Measurements from ENCODE around the gene SLC5A11. TPM values are rescaled to one million over a fixed set of nuclear protein-coding genes. Genes with fewer than 3 reads are reported as not detected.
"Not testable (repeated sequence)": the region's sequence is repeated elsewhere in the genome, so short reads cannot be mapped to it uniquely, and the experiment has no call there.

Gene SLC5A11
- total RNA-seq, 2 experiments from 2014 or later, result not detected

DNA sequence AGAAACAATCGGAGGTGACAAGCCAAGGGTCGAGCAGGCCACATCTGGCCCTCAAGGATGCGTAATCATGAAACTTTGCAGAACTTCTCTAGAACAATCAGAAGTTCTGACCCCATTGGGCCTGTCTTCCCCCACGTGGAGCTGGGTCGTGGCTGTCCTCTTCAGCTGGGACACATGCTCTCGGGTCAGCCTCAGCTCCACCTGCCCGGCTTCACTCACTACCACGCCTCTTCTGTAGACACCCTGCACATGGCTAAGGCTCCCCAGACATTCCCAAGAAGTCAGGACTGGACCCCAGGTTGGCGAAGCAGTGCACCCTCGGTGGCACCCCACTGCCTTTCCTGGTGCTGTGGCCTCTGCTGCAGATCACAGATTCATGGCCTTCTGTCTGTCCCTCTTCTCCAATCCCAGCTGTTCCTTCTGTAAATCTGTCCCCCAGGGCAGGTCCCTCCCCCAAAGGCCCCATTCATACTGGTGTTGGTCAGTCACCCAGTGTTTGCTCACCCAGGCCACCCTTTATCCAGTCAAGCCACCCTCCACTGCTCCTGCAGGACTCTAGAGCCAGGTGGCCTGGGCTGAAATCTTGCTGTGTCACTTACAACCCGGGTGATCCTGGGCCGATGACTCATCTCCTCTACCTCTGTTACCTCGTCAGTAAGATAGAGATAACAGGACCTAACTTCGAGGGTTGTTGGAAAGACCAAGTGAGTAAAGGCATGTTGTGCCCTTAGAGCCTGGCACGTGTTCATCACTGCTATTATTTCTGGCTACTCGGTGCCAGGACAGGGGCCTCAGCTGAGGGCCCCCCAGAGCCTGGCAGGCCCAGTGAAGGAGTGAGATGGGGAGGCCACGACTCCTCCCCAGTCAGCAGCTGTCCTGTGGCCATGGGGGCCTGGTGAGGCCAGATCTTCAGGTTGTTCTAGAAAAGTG is 1.4 kb upstream of the SLC5A11 start:
- CTCF ChIA-PET, result no interaction called here

GRCh38 chr16:24845031-24845365 is 765 bp upstream of the SLC5A11 start:
- H3K9me3 Mint-ChIP-seq (ENCODE audit: low read depth); H3K27me3 Mint-ChIP-seq; DNase-seq; H3K36me3 Mint-ChIP-seq; CTCF ChIA-PET; ATAC-seq; H3K4me3 Mint-ChIP-seq; H3K27ac Mint-ChIP-seq; H3K4me1 Mint-ChIP-seq: not testable (repeated sequence)

More for the DNA sequence above, 1.4 kb upstream of the SLC5A11 start:
- DNase-seq (no peak), ATAC-seq (no peak)
- Mint-ChIP-seq H3K4me3 (no peak overlapping the region), H3K4me1 (peaks cover 4% of the 10 kb centered on the region), H3K27ac (peak overlapping the region; percentile 45), H3K36me3 (no peaks in the 10 kb centered on the region), H3K9me3 (ENCODE audit: low read depth) (no peaks in the 10 kb centered on the region), H3K27me3 (peaks cover 2% of the 10 kb centered on the region)

- H3K4me1 Mint-ChIP-seq, result peaks cover 17% of the 10 kb centered on the region
- DNase-seq, result no peak
- no peak overlapping the region for H3K4me3 Mint-ChIP-seq
- H3K27ac Mint-ChIP-seq, result no peak overlapping the region
- H3K36me3 Mint-ChIP-seq, result no peaks in the 10 kb centered on the region
- no peaks in the 10 kb centered on the region for H3K9me3 Mint-ChIP-seq (ENCODE audit: low read depth)
- CTCF ChIA-PET, result interaction anchor here (0.8 kb wide), 1 partner anchor 10 kb away, joined by 4 read pairs; no protein-coding TSS in a partner anchor
- ATAC-seq, result no peak
- peaks cover 2% of the 10 kb centered on the region for H3K27me3 Mint-ChIP-seq
These were observed 990 bp downstream of the SLC5A11 start for GRCh38 chr16:24846548-24847357.

GRCh38 chr16:24847358-24847664 is 1.5 kb downstream of the SLC5A11 start:
- no peaks in the 10 kb centered on the region for H3K9me3 Mint-ChIP-seq (ENCODE audit: low read depth)
- ATAC-seq, result no peak
- no peak overlapping the region for H3K4me3 Mint-ChIP-seq
- H3K27ac Mint-ChIP-seq, result no peak overlapping the region
- no peaks in the 10 kb centered on the region for H3K36me3 Mint-ChIP-seq
- peaks cover 2% of the 10 kb centered on the region for H3K27me3 Mint-ChIP-seq
- no peak for DNase-seq
- peaks cover 22% of the 10 kb centered on the region for H3K4me1 Mint-ChIP-seq
- CTCF ChIA-PET, result interaction anchor here (0.8 kb wide), 1 partner anchor 10 kb away, joined by 4 read pairs; no protein-coding TSS in a partner anchor

GRCh38 chr16:24848065-24848464 is 2.3 kb downstream of the SLC5A11 start:
- DNase-seq, result no peak
- H3K4me1 Mint-ChIP-seq, result peaks cover 22% of the 10 kb centered on the region
- no peak overlapping the region for H3K27ac Mint-ChIP-seq
- H3K36me3 Mint-ChIP-seq, result no peaks in the 10 kb centered on the region
- H3K9me3 Mint-ChIP-seq (ENCODE audit: low read depth), result no peaks in the 10 kb centered on the region
- CTCF ChIA-PET, result no interaction called here
- ATAC-seq, result no peak
- peaks cover 2% of the 10 kb centered on the region for H3K27me3 Mint-ChIP-seq
- no peak overlapping the region for H3K4me3 Mint-ChIP-seq

DNA sequence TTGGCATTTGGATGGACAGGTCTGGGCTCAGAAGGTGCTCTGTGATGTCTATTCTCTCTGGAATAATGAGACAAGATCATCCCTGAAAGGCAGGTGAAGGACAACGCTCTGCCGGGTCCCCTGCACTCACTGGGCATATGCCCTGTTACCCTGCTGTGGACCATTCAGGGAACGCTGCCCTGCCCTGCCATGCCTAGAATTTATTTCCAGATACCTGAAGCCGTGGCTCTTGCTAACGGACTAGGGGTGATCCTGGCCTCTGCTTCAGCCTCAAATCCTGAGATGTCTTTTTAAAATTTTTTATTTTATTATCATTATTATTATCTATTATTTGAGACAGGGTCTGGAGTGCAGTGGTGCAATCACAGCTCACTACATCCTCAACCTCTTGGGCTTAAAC is 3.9 kb downstream of the SLC5A11 start:
- CTCF ChIA-PET, result no interaction called here
- peaks cover 19% of the 10 kb centered on the region for H3K4me1 Mint-ChIP-seq
- no peaks in the 10 kb centered on the region for H3K9me3 Mint-ChIP-seq (ENCODE audit: low read depth)
- DNase-seq, result no peak
- no peak for ATAC-seq
- H3K27me3 Mint-ChIP-seq, result peaks cover 2% of the 10 kb centered on the region
- no peak overlapping the region for H3K4me3 Mint-ChIP-seq
- H3K36me3 Mint-ChIP-seq, result no peaks in the 10 kb centered on the region
- no peak overlapping the region for H3K27ac Mint-ChIP-seq

- H3K36me3 Mint-ChIP-seq, result no peaks in the 10 kb centered on the region
- CTCF ChIA-PET, result no interaction called here
- H3K4me1 Mint-ChIP-seq, result peaks cover 18% of the 10 kb centered on the region
- H3K27me3 Mint-ChIP-seq, result peaks cover 2% of the 10 kb centered on the region
- H3K27ac Mint-ChIP-seq, result no peak overlapping the region
- DNase-seq (peak; percentile 44), ATAC-seq (peak; percentile 67)
- no peak overlapping the region for H3K4me3 Mint-ChIP-seq
- no peaks in the 10 kb centered on the region for H3K9me3 Mint-ChIP-seq (ENCODE audit: low read depth)
These were observed 4.7 kb downstream of the SLC5A11 start for GRCh38 chr16:24850289-24850938.

DNA sequence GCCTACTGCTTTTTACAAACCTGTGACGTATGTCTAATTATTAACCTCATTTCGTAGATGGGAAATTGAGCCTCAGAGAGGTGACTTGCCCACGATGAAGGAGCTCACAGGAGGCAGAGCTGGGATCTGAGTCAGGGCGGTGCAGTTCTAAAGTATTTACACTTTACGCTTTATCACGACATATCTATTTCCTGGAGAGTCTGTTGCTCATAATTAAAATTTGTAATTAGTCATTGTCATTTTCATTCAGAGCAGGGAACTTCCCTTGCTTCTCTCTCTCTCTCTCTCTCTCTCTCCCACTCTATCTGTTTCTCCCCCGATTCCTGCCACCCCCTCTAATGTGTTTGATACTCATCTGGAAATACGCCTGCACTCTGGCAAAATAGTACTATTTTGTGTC is 5.9 kb downstream of the SLC5A11 start:
- Mint-ChIP-seq H3K27ac (peak overlapping the region; percentile 24), H3K4me1 (peaks cover 18% of the 10 kb centered on the region), H3K4me3 (no peak overlapping the region), H3K36me3 (no peaks in the 10 kb centered on the region), H3K9me3 (ENCODE audit: low read depth) (no peaks in the 10 kb centered on the region), H3K27me3 (peaks cover 2% of the 10 kb centered on the region)
- CTCF ChIA-PET, result no interaction called here
- ATAC-seq (peak; percentile 66), DNase-seq (peak; percentile 58)

- no peaks in the 10 kb centered on the region for H3K36me3 Mint-ChIP-seq
- no peaks in the 10 kb centered on the region for H3K9me3 Mint-ChIP-seq (ENCODE audit: low read depth)
- ATAC-seq, result no peak
- no peak overlapping the region for H3K4me3 Mint-ChIP-seq
- no peak for DNase-seq
- H3K27me3 Mint-ChIP-seq, result no peaks in the 10 kb centered on the region
- peaks cover 18% of the 10 kb centered on the region for H3K4me1 Mint-ChIP-seq
- peak overlapping the region; percentile 16 for H3K27ac Mint-ChIP-seq
- CTCF ChIA-PET, result no interaction called here
These were observed 6.5 kb downstream of the SLC5A11 start for GRCh38 chr16:24852281-24852721.

GRCh38 chr16:24853169-24853824 is 7.5 kb downstream of the SLC5A11 start:
- CTCF ChIA-PET, result no interaction called here
- Mint-ChIP-seq H3K36me3 (no peaks in the 10 kb centered on the region), H3K27me3 (no peaks in the 10 kb centered on the region), H3K27ac (no peak overlapping the region), H3K4me1 (peaks cover 18% of the 10 kb centered on the region), H3K4me3 (no peak overlapping the region), H3K9me3 (ENCODE audit: low read depth) (no peaks in the 10 kb centered on the region)
- no peak for DNase-seq
- no peak for ATAC-seq

DNA sequence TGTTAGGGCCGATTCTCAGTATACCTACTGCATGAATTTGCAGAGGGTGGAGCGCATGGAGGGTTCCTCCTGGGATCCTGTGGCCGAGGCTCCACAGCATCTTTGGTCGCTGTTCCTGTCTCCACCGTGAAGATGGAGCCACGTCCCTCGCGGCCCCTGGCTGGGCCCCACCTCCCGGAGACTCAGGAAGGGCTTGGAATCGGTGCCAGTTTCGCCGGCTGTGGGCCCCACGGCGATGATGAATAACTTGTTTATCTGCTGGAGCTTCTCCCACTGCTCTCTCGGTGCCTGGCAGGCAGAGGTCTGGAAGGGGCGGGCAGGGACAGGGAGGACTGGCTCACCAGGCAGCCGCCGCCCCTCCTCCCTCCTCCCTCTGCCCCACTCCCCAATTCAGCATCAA is 8.1 kb downstream of the SLC5A11 start:
- Mint-ChIP-seq H3K9me3 (ENCODE audit: low read depth) (no peaks in the 10 kb centered on the region), H3K27me3 (peaks cover 2% of the 10 kb centered on the region), H3K36me3 (no peaks in the 10 kb centered on the region), H3K27ac (no peak overlapping the region), H3K4me3 (no peak overlapping the region), H3K4me1 (peaks cover 18% of the 10 kb centered on the region)
- CTCF ChIA-PET, result no interaction called here
- DNase-seq, result no peak
- no peak for ATAC-seq

DNA sequence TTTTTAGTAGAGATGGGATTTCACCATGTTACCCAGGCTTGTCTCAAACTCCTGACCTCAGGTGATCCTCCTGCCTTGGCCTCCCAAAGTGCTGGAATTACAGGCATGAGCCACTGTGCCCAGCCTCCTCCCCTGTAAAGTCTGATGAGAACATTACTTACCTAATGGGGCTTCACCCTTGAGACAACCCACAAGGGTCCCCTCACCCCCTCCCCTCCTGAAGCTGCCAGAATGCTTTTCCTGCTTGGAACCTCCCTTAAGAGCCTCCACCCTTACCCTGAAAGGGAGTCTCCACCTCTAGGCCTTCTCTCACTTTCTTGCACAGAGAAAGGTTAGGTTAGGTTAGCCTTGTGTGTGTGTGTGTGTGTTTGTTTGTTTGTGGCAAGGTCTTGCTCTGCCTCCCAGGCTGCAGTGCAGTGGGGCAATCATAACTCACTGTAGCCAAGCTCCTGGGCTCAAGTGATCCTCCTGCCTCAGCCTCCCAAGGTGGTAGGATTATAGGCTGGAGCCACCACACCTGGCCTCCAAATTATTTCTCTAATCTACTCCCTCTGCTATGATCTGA is 8.9 kb downstream of the SLC5A11 start:
- CTCF ChIA-PET, result no interaction called here

GRCh38 chr16:24855678-24856077 is 9.9 kb downstream of the SLC5A11 start:
- no peaks in the 10 kb centered on the region for H3K9me3 Mint-ChIP-seq (ENCODE audit: low read depth)
- peaks cover 12% of the 10 kb centered on the region for H3K4me1 Mint-ChIP-seq
- DNase-seq (no peak), ATAC-seq (no peak)
- CTCF ChIA-PET, result interaction anchor here (0.6 kb wide), 1 partner anchor 33 kb away, joined by 3 read pairs; no protein-coding TSS in a partner anchor
- H3K27ac Mint-ChIP-seq, result no peak overlapping the region
- no peak overlapping the region for H3K4me3 Mint-ChIP-seq
- H3K36me3 Mint-ChIP-seq, result no peaks in the 10 kb centered on the region
- H3K27me3 Mint-ChIP-seq, result peaks cover 2% of the 10 kb centered on the region

More for the DNA sequence above, 8.9 kb downstream of the SLC5A11 start:
- peaks cover 18% of the 10 kb centered on the region for H3K4me1 Mint-ChIP-seq
- DNase-seq (no peak), ATAC-seq (no peak)
- H3K27ac Mint-ChIP-seq, result no peak overlapping the region
- no peaks in the 10 kb centered on the region for H3K36me3 Mint-ChIP-seq
- H3K4me3 Mint-ChIP-seq, result no peak overlapping the region
- H3K27me3 Mint-ChIP-seq, result peaks cover 2% of the 10 kb centered on the region
- H3K9me3 Mint-ChIP-seq (ENCODE audit: low read depth), result no peaks in the 10 kb centered on the region

Data from activated CD8-positive, alpha-beta memory T cell treated with anti-CD3 and anti-CD28 coated beads, Interleukin-2, amount 10 ng/mL, durations not matched to agents 7 days and 5 days (primary cell).